ENCODE results near the gene TSG101.

Gene TSG101

DNA sequence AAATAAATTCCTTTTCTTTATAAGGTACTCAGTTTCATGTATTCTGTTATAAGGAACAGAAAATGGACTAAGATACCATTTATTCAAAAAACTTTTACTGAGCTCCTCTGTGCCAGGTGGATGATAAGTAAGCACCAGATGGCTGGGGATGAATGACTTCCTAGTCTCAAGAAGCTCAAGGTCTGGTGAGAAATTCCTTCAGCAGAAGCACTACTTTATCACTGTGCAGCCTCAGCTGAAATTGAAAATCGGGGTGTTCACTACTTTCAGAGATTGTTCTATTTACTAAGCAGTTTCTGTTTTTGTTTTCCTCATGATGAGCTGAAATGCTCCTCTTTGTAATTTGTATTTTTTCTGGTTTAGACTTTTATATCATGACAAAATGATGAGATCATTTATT, 63.3 kb downstream of the TSG101 start (continued):
- TF ChIP-seq, protein P1, sequence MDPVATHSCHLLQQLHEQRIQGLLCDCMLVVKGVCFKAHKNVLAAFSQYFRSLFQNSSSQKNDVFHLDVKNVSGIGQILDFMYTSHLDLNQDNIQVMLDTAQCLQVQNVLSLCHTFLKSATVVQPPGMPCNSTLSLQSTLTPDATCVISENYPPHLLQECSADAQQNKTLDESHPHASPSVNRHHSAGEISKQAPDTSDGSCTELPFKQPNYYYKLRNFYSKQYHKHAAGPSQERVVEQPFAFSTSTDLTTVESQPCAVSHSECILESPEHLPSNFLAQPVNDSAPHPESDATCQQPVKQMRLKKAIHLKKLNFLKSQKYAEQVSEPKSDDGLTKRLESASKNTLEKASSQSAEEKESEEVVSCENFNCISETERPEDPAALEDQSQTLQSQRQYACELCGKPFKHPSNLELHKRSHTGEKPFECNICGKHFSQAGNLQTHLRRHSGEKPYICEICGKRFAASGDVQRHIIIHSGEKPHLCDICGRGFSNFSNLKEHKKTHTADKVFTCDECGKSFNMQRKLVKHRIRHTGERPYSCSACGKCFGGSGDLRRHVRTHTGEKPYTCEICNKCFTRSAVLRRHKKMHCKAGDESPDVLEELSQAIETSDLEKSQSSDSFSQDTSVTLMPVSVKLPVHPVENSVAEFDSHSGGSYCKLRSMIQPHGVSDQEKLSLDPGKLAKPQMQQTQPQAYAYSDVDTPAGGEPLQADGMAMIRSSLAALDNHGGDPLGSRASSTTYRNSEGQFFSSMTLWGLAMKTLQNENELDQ (tag by site-specific recombination; IDR thresholded peaks at IDR 0.05; ENCODE audit: low read depth) = no peak
- TF ChIP-seq BCL11B (tag by site-specific recombination; IDR thresholded peaks at IDR 0.05; ENCODE audit: low read depth) = no peak
- TF ChIP-seq ZNF302 (tag by site-specific recombination; IDR thresholded peaks at IDR 0.05; ENCODE audit: low read depth) = no peak
- no peak for TF ChIP-seq REPIN1 (tag by site-specific recombination; IDR thresholded peaks at IDR 0.05; ENCODE audit: low read depth)
- TF ChIP-seq TRIM28 (IDR thresholded peaks at IDR 0.05; ENCODE audit: borderline replicate concordance, low read length) = no peak
- no peak for TF ChIP-seq ZNF157 (tag by site-specific recombination; IDR thresholded peaks at IDR 0.05)
- TF ChIP-seq, protein P2, sequence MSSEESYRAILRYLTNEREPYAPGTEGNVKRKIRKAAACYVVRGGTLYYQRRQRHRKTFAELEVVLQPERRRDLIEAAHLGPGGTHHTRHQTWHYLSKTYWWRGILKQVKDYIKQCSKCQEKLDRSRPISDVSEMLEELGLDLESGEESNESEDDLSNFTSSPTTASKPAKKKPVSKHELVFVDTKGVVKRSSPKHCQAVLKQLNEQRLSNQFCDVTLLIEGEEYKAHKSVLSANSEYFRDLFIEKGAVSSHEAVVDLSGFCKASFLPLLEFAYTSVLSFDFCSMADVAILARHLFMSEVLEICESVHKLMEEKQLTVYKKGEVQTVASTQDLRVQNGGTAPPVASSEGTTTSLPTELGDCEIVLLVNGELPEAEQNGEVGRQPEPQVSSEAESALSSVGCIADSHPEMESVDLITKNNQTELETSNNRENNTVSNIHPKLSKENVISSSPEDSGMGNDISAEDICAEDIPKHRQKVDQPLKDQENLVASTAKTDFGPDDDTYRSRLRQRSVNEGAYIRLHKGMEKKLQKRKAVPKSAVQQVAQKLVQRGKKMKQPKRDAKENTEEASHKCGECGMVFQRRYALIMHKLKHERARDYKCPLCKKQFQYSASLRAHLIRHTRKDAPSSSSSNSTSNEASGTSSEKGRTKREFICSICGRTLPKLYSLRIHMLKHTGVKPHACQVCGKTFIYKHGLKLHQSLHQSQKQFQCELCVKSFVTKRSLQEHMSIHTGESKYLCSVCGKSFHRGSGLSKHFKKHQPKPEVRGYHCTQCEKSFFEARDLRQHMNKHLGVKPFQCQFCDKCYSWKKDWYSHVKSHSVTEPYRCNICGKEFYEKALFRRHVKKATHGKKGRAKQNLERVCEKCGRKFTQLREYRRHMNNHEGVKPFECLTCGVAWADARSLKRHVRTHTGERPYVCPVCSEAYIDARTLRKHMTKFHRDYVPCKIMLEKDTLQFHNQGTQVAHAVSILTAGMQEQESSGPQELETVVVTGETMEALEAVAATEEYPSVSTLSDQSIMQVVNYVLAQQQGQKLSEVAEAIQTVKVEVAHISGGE (tag by site-specific recombination; conservative IDR thresholded peaks at IDR 0.05; ENCODE audit: low read depth) = no peak

DNA sequence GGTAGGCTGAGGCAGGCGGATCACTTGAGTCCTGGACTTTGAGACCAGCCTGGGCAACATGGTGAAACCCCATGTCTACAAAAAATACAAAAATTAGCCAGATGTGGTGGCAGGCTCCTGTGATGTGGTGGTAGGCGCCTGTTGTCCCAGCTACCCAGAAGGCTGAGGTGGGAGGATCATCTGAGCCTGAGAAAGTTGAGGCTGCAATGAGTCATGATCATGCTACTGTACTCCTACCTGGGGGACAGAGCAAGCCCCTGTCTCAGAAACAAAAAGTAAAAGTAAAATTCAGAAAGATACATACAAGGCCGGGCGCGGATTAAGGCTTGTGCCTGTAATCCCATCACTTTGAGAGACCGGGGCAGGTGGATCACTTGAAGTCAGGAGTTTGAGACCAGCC, 64.8 kb downstream of the TSG101 start:
- Histone ChIP-seq H3K4me1 (ENCODE audit: control insufficient read depth, insufficient read depth, low read length) (no peaks in the 10 kb centered on the region), H3K9me3 (ENCODE audit: control insufficient read depth, insufficient read depth, low read depth, low read length) (no peaks in the 10 kb centered on the region), H3K4me3 (ENCODE audit: low read depth, low read length) (no peak overlapping the region), H3K36me3 (ENCODE audit: control insufficient read depth in 2 of 2, insufficient read depth in 1 of 2, low read length in 2 of 2) (no peaks in the 10 kb centered on the region), H3K27ac (ENCODE audit: extremely low read depth, low read depth, low read length) (no peak overlapping the region)
- POLR2A ChIA-PET = no interaction called here
- TF ChIP-seq, protein P3, sequence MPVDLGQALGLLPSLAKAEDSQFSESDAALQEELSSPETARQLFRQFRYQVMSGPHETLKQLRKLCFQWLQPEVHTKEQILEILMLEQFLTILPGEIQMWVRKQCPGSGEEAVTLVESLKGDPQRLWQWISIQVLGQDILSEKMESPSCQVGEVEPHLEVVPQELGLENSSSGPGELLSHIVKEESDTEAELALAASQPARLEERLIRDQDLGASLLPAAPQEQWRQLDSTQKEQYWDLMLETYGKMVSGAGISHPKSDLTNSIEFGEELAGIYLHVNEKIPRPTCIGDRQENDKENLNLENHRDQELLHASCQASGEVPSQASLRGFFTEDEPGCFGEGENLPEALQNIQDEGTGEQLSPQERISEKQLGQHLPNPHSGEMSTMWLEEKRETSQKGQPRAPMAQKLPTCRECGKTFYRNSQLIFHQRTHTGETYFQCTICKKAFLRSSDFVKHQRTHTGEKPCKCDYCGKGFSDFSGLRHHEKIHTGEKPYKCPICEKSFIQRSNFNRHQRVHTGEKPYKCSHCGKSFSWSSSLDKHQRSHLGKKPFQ (tag by site-specific recombination; IDR thresholded peaks at IDR 0.05) = no peak
- no peak for TF ChIP-seq ZNF514 (tag by site-specific recombination; IDR thresholded peaks at IDR 0.05)
- TF ChIP-seq, protein P4, sequence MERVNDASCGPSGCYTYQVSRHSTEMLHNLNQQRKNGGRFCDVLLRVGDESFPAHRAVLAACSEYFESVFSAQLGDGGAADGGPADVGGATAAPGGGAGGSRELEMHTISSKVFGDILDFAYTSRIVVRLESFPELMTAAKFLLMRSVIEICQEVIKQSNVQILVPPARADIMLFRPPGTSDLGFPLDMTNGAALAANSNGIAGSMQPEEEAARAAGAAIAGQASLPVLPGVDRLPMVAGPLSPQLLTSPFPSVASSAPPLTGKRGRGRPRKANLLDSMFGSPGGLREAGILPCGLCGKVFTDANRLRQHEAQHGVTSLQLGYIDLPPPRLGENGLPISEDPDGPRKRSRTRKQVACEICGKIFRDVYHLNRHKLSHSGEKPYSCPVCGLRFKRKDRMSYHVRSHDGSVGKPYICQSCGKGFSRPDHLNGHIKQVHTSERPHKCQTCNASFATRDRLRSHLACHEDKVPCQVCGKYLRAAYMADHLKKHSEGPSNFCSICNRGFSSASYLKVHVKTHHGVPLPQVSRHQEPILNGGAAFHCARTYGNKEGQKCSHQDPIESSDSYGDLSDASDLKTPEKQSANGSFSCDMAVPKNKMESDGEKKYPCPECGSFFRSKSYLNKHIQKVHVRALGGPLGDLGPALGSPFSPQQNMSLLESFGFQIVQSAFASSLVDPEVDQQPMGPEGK (tag by site-specific recombination; IDR thresholded peaks at IDR 0.05) = no peak
- TF ChIP-seq, protein P5, sequence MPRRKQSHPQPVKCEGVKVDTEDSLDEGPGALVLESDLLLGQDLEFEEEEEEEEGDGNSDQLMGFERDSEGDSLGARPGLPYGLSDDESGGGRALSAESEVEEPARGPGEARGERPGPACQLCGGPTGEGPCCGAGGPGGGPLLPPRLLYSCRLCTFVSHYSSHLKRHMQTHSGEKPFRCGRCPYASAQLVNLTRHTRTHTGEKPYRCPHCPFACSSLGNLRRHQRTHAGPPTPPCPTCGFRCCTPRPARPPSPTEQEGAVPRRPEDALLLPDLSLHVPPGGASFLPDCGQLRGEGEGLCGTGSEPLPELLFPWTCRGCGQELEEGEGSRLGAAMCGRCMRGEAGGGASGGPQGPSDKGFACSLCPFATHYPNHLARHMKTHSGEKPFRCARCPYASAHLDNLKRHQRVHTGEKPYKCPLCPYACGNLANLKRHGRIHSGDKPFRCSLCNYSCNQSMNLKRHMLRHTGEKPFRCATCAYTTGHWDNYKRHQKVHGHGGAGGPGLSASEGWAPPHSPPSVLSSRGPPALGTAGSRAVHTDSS (tag by site-specific recombination; IDR thresholded peaks at IDR 0.05) = no peak
- TF ChIP-seq REPIN1 (tag by site-specific recombination; IDR thresholded peaks at IDR 0.05; ENCODE audit: low read depth) = no peak
- CTCF ChIA-PET = no interaction called here

DNA sequence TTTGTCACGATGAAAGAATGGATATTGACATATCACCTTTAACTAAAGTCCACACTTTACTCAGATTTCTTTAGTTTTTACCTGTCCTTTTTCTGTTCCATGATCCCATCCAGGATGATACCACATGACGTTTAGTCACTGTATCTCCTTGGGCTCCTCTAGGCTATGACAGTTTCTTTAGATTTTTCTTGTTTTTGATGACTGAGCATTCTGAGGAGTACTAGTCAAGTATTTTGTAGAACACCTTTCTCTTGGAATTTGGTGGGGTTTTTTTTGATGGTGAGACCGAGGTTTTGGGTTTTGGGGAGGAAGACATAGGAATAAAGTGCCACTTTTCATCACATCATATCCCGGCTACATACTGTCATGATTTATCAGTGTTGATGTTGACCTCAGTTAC, 67.1 kb downstream of the TSG101 start:
- H3K27ac ChIP-seq (ENCODE audit: extremely low read depth, low read depth, low read length) = no peak overlapping the region
- ChIA-PET POLR2A (no interaction called here), CTCF (interaction anchor here (1.4 kb wide), 1 partner anchor 344 kb away, joined by 3 read pairs; no protein-coding TSS in a partner anchor)
- no peak overlapping the region for H3K4me3 ChIP-seq (ENCODE audit: low read depth, low read length)
- no peaks in the 10 kb centered on the region for H3K36me3 ChIP-seq (ENCODE audit: control insufficient read depth in 2 of 2, insufficient read depth in 1 of 2, low read length in 2 of 2)
- H3K9me3 ChIP-seq (ENCODE audit: control insufficient read depth, insufficient read depth, low read depth, low read length) = no peaks in the 10 kb centered on the region
- H3K4me1 ChIP-seq (ENCODE audit: control insufficient read depth, insufficient read depth, low read length) = no peaks in the 10 kb centered on the region
- TF ChIP-seq ZNF76 (tag by site-specific recombination; IDR thresholded peaks at IDR 0.05; ENCODE audit: borderline replicate concordance, low read depth) (no peak), ZNF623 (tag by site-specific recombination; IDR thresholded peaks at IDR 0.05) (no peak), ZNF266 (tag by site-specific recombination; IDR thresholded peaks at IDR 0.05; ENCODE audit: low read depth) (no peak), SP3 (tag by site-specific recombination; IDR thresholded peaks at IDR 0.05) (no peak), SCRT2 (tag by site-specific recombination; IDR thresholded peaks at IDR 0.05) (no peak)
- TF ChIP-seq, protein P6, sequence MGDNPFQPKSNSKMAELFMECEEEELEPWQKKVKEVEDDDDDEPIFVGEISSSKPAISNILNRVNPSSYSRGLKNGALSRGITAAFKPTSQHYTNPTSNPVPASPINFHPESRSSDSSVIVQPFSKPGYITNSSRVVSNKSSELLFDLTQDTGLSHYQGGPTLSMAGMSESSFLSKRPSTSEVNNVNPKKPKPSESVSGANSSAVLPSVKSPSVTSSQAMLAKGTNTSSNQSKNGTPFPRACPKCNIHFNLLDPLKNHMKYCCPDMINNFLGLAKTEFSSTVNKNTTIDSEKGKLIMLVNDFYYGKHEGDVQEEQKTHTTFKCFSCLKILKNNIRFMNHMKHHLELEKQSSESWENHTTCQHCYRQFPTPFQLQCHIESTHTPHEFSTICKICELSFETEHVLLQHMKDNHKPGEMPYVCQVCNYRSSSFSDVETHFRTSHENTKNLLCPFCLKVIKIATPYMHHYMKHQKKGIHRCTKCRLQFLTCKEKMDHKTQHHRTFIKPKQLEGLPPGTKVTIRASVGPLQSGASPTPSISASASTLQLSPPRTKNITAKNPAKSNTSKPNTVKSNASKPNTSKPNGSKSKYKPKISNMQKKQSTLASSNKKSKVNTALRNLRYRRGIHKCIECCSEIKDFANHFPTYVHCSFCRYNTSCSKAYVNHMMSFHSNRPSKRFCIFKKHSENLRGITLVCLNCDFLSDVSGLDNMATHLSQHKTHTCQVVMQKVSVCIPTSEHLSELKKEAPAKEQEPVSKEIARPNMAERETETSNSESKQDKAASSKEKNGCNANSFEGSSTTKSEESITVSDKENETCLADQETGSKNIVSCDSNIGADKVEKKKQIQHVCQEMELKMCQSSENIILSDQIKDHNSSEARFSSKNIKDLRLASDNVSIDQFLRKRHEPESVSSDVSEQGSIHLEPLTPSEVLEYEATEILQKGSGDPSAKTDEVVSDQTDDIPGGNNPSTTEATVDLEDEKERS (tag by site-specific recombination; IDR thresholded peaks at IDR 0.05) = no peak
